ENCODE data around the gene ATRNL1. TPM values are rescaled to one million over a fixed set of nuclear protein-coding genes. Genes with fewer than 3 reads are reported as not detected.

ATRNL1 gene
- total RNA-seq, 1 experiment from 2014 or later: 1.3 TPM

GRCh38 chr10:115949282-115949844 lies 856.2 kb downstream of the ATRNL1 start:
- no peak overlapping the region for H3K4me2 ChIP-seq (ENCODE audit: low read length)
- no peaks in the 10 kb centered on the region for H3K79me2 ChIP-seq (ENCODE audit: insufficient read depth, low read length)
- ChIA-PET RAD21 (ENCODE audit: low non-redundant PET in 1 of 2, low total read pairs in 2 of 2, uncharacterized antibody in 2 of 2, unreplicated experiment in 2 of 2) (no interaction called here), POLR2A (no interaction called here), CTCF (no interaction called here)
- TF ChIP-seq ZFX (IDR thresholded peaks at IDR 0.05) (0 out of 2 replicates have a peak, but pooled peaks have one; percentile 14), EZH2 (IDR thresholded peaks at IDR 0.05) (no peak)
- no peak overlapping the region for H3K27ac ChIP-seq (ENCODE audit: low read depth, low read length)
- intact Hi-C loops (cut with micrococcal nuclease): loop anchor here (10.0 kb wide), 1 partner anchor 335 kb away; no protein-coding TSS in a partner anchor
- peaks cover 23% of the 10 kb centered on the region for H3K27me3 ChIP-seq (ENCODE audit: insufficient read depth, low read length)
- no peak for DNase-seq (ENCODE audit: low read depth, low spot score)
- no peak for ATAC-seq
- no peaks in the 10 kb centered on the region for H3K36me3 ChIP-seq (ENCODE audit: control insufficient read depth in 1 of 2, insufficient read depth in 2 of 2, low read length in 2 of 2)
- H3K9me2 ChIP-seq (ENCODE audit: insufficient read depth): no peaks in the 10 kb centered on the region
- BruUV-seq (replicated peaks): no TSS peak
- H3K4me3 ChIP-seq (replicated peaks in 1 of 2; ENCODE audit: low read depth in 1 of 2, low read length in 2 of 2): no peak overlapping the region
- no peaks in the 10 kb centered on the region for H3K4me1 ChIP-seq (ENCODE audit: control insufficient read depth in 1 of 2, insufficient read depth in 2 of 2, low read length in 2 of 2)
- H3K9ac ChIP-seq (ENCODE audit: low read length): no peak overlapping the region
- H4K20me1 ChIP-seq (ENCODE audit: insufficient read depth): no peaks in the 10 kb centered on the region
- H2AFZ ChIP-seq (ENCODE audit: low read depth, low read length, poor library complexity, severe bottlenecking): no peak overlapping the region
- H3K9me3 ChIP-seq (ENCODE audit: control insufficient read depth in 1 of 2, insufficient read depth in 1 of 2, low read depth in 1 of 2, low read length in 2 of 2): no peaks in the 10 kb centered on the region

- Histone ChIP-seq H3K9ac (ENCODE audit: low read length) (no peak overlapping the region), H3K4me3 (replicated peaks in 1 of 2; ENCODE audit: low read depth in 1 of 2, low read length in 2 of 2) (no peak overlapping the region), H3K9me3 (ENCODE audit: control insufficient read depth in 1 of 2, insufficient read depth in 1 of 2, low read depth in 1 of 2, low read length in 2 of 2) (no peaks in the 10 kb centered on the region), H3K27ac (ENCODE audit: low read depth, low read length) (no peak overlapping the region), H4K20me1 (ENCODE audit: insufficient read depth) (no peaks in the 10 kb centered on the region), H3K79me2 (ENCODE audit: insufficient read depth, low read length) (no peaks in the 10 kb centered on the region), H3K4me2 (ENCODE audit: low read length) (no peak overlapping the region), H3K36me3 (ENCODE audit: control insufficient read depth in 1 of 2, insufficient read depth in 2 of 2, low read length in 2 of 2) (no peaks in the 10 kb centered on the region), H3K27me3 (ENCODE audit: insufficient read depth, low read length) (peaks cover 14% of the 10 kb centered on the region), H3K9me2 (ENCODE audit: insufficient read depth) (no peaks in the 10 kb centered on the region), H2AFZ (ENCODE audit: low read depth, low read length, poor library complexity, severe bottlenecking) (no peak overlapping the region), H3K4me1 (ENCODE audit: control insufficient read depth in 1 of 2, insufficient read depth in 2 of 2, low read length in 2 of 2) (no peaks in the 10 kb centered on the region)
- BruUV-seq (replicated peaks): no TSS peak
- ChIA-PET CTCF (no interaction called here), POLR2A (no interaction called here), RAD21 (ENCODE audit: low non-redundant PET in 1 of 2, low total read pairs in 2 of 2, uncharacterized antibody in 2 of 2, unreplicated experiment in 2 of 2) (no interaction called here)
- TF ChIP-seq CBX3 (IDR thresholded peaks at IDR 0.05; ENCODE audit: low read depth) (no peak), CTCF (IDR thresholded peaks at IDR 0.05 in 2 of 3, conservative IDR thresholded peaks at IDR 0.05 in 1 of 3; ENCODE audit: borderline replicate concordance in 1 of 3, insufficient read depth in 1 of 3, low read depth in 2 of 3, low read length in 2 of 3) (no peak), ATF3 (IDR thresholded peaks at IDR 0.05) (no peak)
- ATAC-seq (no peak), DNase-seq (ENCODE audit: low read depth, low spot score) (no peak)
- intact Hi-C loops (cut with micrococcal nuclease): no loop called here
Measured at GRCh38 chr10:115950320-115950719, 857.2 kb downstream of the ATRNL1 start.
